HG03354 (cell line): Measurements from ENCODE around the gene JOSD2.
"Not testable (repeated sequence)": the region's sequence is repeated elsewhere in the genome, so short reads cannot be mapped to it uniquely, and the experiment has no call there.

Experiments used
- ATAC-seq: cut with Tn5 transposase; IDR thresholded peaks from one replicate; pipeline ENCODE4 v1.9.1; 2021; ENCODE audit warnings: mild to moderate bottlenecking; ENCODE audit not compliant: unreplicated experiment, poor library complexity, severe bottlenecking

Gene JOSD2

DNA sequence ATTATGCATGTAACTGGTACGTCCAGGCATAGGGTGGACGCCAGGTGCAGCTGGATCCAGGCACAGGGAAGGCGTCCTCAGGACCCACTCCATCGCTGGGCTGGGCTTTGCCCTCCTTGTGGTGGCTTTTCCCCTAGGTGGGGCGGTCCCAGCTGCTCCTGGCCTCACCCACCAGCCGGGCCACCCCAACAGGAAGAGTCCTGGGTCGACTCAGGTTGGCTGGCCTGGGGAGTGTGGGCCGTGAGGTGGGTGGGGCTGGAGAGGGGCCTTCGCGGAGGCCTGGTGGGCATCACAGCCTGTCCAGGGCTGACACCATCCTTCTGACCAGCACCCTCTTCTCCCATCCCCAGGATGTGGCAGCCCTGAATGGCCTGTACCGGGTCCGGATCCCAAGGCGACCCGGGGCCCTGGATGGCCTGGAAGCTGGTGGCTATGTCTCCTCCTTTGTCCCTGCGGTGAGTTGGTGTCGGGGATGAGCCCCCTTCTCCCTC, 31.2 kb downstream of the JOSD2 start:
- ATAC-seq = no peak

DNA sequence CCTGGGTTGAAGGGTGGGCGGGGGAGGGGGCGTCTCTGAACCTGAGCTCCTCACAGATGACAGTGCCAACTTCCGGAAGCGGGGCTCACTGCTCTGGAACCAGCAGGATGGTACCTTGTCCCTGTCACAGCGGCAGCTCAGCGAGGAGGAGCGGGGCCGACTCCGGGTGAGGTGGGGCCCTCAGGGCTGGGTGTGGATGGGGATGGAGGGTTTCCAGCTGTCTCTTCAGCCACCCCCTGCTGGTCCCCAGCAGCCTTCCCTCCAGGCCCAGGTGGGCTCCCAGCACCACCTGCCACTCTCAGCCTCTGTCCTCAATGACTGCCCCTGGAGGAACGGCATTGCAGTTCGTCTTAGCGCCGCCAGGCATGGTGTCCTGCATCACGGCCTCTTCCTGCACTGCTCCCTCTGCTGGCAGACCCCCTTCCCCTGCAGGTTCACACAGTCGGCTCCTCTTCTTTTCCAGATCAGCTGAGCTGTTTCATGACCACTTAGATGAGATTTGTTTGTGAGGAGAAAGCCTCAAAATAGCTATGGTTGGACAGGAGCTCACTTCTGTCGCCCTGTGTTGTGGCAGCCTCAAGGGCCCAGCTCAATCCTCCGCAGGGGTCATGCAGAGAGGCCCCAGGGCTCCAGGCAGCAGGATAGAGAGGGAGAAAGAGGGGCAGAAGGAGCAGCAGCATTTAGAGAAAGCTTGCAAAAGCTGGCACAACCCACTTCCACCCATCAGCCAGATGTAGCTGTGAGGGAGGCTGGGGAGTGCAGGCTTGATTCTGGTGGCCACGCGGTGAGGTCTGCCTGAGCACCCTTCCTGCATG, 31.9 kb downstream of the JOSD2 start:
- no peak for ATAC-seq

DNA sequence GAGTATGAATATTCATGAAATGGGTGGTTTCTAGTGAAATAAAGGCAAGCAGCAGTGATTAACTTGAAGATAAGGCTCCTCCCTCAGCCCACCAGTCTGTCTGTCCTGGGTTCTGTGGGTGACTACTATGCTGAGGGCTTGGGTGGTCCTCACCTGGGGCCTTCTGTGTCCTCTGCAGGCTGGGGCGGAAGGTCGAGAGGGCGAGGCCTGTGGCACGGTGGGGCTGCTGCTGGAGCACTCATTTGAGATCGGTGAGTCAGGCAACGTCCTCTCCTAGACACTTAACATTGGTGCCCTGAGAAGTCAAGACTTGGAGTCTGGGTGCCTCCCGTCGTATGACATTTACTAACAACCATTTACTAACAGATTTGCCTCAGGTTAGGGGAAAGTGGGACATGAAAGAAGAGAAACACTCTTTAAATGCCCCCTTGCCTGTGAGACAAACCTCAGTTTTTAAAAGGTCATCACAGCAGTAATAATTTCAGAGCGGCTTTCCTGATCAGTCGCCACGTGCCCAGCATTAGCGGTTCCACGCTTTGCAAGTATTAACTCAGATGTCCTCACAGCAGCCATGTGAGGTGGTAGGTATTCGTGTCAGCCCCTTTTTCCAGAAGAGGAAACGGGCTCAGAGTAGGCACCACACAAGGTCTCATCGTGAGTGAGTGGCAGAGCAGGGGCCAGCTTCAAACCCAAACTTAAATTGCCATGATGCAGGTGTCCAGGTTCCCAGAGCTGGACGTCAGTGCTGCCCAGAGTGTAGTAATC, 33.1 kb downstream of the JOSD2 start:
- ATAC-seq = no peak

DNA sequence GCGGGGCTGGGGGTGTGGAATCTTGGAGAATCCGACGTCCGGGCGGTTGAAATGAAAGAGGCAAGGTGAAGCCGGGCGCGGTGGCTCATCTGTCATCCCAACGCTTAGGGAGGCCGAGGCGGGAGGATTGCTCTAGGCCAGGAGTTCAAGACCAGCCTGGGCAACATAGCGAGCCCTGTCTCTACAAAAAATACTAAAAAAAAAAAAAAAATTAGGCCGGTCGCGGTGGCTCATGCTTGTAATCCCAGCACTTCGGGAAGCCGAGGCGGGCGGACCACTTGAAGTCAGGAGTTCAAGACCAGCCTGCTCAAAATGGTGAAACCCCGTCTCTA, 34.1 kb downstream of the JOSD2 start:
- no peak for ATAC-seq

DNA sequence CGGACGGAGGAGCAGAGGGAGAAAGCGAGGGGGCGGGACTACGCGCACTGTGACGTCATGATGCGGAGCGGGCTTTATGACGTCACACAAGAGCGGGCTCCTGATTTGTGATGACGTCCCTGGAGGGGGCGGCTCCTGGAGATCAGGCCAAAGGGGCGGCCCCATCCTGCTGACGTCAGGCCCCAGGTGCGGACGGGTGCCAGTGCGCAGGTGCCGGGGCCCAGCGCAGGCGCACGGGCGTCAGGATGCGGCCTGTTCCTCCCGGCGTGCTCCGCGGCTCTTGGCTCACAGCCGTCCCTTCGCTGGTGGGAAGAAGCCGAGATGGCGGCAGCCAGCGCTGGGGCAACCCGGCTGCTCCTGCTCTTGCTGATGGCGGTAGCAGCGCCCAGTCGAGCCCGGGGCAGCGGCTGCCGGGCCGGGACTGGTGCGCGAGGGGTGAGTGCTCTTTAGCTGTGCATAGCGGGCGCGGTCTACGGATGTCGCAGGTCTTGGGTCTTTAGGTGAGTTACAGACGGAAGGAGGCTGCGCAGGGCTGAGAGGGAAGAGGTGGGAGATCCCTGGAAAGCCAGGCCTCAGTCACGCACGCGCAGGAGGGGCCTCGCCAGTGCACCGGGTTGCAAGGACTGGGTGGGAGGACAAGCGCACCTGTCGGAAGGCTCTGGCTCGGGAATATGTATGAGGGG, 34.6 kb downstream of the JOSD2 start, which contains the start of the genes EMC10 and GARIN5A:
Gene EMC10, plus strand, starts transcription at position 284 of the 683 bp plus-strand sequence. Its CDS starts 38 bp downstream, at position 322.
Gene GARIN5A, minus strand, starts transcription at position 625 of the 683 bp plus-strand sequence. Its CDS starts 460 bp downstream, at position 165.
- ATAC-seq = peak; percentile 92

DNA sequence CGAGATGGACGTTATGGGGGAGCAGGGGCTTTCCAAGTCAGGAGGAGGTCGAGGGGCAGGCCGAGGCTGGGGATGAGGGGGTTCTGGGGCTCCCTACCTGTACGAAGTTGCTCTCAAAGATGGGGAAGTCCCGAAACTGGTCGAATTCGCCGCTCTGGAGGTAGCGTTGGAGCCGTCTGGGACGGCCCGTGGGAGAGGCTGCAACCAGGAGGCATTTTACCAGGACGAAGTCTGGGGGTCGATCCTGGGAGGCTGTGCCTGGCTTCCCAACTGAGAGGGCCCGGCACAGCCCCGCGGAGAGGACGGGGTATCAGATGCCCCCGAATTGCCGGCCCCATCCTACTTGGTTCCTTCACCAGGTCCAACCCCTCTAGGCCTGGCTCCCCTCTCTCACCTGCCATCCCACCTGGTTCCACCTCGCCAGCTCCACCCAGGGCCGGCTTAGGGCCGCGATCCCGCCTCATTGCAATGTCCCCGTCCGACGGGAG, 35.2 kb downstream of the JOSD2 start:
- ATAC-seq = peak; percentile 18

DNA sequence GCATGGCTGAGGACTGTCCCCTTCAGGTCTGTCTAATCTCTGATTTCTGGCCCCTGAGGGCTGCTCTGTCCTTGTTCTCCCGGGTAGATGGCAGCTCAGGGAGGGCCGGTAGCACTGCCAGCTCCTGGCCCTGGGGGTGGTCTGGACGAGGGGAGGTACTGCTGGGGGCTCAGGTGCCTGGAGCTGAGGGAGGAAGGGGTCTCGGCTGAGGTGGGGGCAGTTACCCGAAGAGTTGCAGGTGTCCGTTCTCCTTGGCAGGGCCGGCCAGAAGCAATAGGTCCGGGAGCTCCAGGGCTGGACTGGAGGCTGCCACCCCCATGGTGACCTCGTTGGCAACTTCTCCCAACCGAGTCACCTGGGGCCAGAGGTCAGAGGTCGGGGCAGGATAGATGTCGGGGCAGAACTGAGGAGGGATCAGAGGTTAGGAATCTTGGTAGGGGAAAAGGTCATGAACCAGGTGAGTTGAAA, 35.9 kb downstream of the JOSD2 start:
- ATAC-seq = no peak

DNA sequence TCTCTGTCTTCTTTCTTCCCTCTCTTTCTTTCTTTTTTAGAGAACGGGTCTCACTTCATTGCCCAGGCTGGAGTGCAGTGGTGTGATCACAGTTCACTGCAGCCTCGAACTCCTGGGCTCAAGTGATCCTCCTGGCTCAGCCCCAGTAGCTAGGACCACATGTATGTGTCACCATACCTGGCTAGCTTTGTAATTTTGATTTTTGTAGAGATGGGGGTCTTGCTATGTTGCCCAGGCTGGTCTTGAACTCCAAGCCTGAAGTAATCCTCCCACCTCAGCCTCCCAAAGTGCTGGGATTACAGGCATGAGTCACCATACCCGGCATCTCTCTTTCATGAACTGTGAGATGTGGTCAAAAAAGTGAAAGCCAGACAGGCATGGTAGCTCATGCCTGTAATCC, 37.7 kb downstream of the JOSD2 start:
- not testable (repeated sequence) for ATAC-seq

DNA sequence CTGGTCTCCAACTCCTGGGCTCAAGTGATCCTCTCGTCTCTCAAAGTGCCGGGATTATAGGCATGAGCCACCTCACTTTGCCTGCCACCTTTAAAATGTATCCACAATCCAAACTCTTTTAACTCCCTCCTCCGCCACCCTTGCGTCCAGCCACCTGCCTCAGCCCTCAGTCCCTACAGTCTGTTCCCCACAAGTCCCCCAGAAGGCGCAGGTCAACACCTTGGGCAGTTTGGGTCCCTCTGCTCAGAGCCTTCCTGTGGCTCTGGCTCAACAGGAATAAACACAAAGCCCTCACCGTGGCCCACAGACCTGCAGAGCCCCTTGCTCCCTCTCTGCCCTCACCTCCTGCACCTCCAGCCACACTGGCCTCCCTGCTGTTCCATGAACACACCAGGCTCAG, 42.2 kb downstream of the JOSD2 start:
- no peak for ATAC-seq

DNA sequence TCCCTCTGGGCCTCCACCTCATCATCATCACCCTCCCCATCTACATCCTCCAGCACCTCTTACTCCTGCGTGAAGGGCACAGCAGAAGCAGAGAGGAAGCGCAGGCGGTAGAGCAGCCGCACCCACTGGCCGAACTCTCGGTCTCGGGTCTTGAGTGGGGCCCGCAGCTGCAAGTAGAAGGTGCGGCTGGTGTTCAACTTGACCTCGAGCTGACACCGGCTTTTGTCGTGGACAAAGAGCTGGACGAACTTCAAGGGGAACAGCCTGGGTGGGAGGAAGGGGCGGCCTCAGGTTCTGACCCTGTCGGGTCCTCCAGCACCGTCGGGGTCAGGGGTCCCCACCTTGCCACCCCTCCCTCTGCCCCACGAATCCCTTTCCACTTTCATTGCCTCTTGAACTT, 43.4 kb downstream of the JOSD2 start:
- ATAC-seq = no peak

DNA sequence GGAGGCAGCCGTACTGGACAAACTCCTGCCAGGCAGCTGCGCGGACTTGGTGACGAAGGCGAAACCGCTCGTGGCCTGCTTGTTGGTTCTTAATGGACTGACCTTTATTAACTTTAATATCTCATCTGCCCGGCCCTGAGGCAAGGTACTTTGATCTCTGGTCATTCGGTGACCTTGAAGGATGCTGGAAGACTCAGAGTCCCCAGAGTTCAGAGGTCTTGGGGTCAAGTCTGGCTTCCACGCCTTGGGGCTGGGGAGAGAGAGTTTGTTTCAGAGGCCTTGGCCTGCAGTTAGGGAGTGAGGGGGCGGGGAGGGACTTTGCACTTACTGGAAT, 44.3 kb downstream of the JOSD2 start:
- no peak for ATAC-seq

DNA sequence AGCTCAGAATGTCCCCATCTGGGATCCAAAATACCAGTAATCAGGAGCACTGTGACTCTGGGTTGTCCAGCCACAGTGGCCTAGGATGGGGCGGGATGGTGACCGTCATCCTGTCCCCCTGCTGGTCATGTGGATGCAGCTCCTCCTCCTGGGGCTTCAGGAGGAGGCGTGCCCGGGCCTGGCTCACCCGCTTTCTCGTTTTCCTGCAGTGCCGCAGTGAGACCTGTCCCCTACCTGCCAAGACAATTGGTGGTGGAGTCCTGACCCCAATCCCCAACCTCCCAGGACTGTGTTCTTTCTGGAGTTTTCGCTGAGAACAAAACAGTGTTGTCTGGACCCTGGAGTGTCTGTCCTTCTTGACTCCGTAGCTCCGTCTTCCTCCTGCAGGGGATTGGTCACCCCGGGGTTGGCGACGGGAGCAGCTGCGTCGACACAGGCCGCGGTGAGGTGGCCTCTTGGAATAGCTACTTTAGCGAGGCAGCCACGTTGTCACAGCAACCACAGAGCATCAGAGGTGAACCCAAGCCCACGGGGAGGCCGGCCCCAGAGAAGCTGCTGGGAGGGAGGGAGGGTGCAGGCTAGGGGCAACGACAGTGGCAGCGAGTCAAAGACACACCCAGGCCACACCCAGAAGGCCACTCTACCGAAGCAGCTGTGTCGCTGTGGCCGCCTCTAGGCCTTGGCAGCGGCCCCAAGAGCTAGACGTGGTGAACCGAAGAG, 44.8 kb downstream of the JOSD2 start:
- no peak for ATAC-seq

DNA sequence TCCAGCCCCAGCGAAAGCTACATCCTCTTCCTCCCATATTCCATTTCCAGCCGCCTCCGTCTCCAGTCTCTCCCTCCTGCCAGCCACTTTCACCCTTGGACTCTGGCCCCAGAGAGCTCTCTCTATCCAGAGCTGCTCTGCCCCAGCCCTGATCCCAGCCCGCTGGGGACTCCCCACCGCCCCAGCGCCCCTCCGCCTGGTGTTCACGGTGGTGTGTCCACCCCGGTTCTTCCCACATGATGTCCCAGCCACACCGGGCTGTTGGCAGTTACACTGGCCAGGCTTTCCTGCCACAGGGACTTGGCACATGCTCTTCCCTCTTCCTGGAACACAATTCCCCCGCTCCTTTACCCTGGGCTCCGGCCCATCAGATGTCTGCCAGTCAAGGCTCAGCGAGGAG, 46.0 kb downstream of the JOSD2 start:
- no peak for ATAC-seq

DNA sequence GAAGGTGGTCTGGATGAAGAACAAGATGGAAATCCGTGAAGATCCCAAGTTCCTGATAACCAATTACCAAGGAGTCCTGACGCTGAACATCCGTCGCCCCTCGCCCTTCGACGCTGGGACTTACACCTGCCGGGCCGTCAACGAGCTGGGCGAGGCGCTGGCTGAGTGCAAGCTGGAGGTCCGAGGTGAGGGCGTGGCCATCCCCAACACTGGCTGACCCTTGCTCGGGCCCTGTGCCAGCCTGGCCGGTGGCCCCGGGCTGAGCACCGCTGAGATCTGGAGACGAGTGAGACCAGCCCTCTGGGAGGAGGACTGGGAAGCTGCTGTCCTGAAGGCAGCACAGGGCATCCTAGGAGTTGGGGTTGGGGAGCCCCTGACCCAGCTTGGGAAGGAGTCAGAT, 46.6 kb downstream of the JOSD2 start:
- no peak for ATAC-seq

DNA sequence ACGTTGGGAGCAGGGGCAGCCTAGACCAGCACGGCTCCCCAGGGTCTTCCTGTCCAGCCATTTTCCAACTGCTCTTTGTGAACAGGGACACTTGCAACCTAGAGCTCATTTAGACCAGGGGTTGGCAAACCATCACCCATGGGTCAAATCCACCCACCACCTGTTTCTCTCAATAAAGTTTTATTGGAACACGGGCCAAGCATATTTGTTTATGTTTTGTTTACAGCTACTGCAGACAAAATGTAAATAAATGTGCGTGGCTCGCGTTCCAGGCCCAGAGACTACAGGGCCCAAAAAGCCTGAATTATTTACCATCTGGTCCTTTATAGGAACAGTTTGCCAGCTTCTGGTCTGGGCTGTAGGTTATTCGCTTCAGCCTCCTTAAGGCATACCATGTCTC, 48.0 kb downstream of the JOSD2 start:
- no peak for ATAC-seq

DNA sequence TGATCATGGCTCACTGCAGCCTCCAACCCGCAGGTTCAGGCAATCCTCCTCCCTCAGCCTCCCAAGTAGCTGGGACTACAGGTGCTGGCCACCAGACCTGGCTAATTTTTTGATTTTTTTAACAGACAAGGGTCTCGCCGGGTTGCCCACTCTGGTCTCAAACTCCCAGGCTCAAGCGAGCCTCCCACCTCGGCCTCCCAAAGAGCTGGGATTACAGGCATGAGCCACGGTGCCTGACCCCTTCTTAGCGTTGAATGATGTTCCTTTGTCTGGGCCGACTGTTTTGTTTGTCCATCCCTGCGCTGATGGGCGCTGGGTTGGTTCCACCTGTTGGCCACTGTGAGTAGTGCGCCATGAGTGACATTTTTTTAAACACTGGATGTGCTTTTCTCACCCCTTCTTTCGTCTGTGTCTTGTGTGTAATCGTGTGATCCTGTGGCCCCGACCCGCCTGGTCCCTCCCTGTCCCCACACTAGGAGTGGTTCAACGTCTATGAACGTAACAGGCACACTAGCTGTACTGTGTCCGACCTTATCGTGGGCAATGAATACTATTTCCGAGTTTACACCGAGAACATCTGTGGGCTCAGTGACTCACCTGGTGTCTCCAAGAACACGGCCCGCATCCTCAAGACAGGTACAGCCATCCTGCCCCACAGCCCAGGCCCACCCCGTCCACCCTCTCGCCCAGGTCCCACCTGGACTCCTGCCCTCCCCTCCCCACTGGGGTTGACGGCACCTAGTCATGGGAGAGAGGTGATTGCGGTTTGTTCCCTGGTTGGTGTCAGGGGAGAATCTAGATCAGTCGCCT, 49.7 kb downstream of the JOSD2 start:
- peak; percentile 52 for ATAC-seq

DNA sequence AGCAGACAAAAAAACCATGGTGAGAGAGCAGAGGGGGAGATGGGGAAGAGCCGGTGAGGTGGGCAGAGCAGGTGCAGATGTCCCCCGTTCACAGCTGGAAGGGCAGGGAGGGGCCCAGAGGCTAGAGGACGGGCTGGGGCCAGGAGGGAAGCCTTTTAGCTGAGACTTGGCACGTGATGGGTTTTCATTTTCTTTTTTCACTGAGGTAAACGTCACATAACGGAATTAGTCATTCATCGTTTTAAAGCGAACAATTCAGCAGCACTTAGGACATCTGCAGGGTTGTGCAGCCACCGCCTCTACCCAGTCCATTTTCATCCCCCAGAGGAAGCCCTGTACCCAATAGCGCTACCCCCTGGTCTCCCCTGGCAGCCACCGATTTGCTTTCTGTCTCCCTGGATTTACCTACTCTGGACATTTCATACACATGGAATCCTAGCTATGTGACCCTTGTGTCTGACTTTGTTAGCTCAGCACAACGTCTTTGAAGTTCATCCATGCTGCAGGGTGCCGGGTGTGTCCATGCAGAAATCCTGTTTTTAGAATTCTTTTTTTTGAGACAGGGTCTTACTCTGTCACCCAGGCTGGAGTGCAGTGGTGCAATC, 50.7 kb downstream of the JOSD2 start:
- peak; percentile 74 for ATAC-seq

DNA sequence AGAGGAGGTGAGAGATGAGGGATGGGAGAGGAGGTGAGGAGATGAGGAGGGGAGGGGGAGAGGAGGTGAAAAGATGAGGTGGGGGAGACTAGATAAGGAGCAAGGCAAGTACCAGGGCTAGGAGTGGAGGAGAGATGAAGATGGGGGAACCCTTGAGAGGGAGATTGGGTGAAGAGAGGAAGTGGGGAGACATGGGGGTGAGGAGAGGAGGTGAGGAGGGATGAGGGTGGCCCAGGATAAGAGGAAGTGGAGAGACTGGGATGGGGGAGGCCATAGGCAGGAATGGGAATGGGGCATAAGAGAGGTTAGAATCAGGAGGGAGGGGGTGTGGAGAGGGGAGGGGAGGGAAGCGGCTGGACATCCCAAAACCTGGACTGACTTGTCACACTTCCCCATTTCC, 51.4 kb downstream of the JOSD2 start:
- ATAC-seq = no peak
